Measurements from ENCODE around the gene LHPP. TPM values are rescaled to one million over a fixed set of nuclear protein-coding genes. Genes with fewer than 3 reads are reported as not detected.

The LHPP gene
- total RNA-seq, 2 donors from 2014 or later, result 4.4 to 6.1 TPM

DNA sequence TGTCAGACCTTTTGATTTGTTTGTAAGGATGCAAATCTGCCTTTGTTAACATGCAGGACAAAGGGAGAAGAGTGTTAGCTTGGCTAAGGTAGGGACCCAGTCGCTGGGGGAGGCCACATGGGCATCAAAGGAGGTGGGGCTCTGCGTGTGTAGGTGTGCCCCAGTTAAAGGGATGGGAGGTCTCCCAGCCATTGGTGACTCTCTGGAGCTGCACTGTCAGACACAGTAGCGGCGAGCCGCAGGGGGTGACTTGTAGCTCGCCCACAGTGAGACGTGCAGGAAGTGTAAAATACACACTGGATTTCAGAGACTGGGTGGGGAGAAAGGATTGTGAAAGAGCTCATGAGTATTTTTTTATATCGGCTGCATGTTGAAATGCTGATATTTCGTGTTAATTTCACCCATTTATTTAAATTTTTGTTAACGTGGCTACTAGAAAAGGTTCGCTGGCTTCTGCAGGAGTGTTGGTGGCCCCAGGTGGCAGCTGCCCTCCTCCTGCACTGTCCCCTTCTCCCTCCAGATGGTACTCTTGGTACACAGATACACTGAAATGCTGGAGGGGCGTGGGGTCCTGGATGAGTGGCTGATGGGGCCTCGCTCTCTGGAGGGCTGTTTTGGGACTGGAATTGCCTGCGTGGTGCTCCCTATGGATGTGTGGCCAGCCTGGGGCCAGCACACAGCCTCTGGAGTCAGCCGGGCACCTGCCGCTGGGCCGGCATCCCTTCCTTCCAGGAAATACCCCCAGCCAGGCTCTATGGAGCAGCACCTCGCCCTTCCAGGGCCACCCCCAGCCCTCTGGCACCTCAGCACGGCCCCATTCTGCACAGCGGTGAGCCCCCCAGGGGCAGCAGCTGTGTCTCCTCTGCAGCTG is 59.2 kb downstream of the LHPP start:
- H3K4me3 Mint-ChIP-seq, result no peak overlapping the region
- no peaks in the 10 kb centered on the region for H3K27me3 Mint-ChIP-seq
- no peak overlapping the region for H3K27ac Mint-ChIP-seq
- no peaks in the 10 kb centered on the region for H3K4me1 Mint-ChIP-seq (ENCODE audit: low read depth in 2 of 2)
- ATAC-seq (no peak), DNase-seq (ENCODE audit: low spot score) (peak; percentile 57)
- no peaks in the 10 kb centered on the region for H3K36me3 Mint-ChIP-seq
- no peaks in the 10 kb centered on the region for H3K9me3 Mint-ChIP-seq

DNA sequence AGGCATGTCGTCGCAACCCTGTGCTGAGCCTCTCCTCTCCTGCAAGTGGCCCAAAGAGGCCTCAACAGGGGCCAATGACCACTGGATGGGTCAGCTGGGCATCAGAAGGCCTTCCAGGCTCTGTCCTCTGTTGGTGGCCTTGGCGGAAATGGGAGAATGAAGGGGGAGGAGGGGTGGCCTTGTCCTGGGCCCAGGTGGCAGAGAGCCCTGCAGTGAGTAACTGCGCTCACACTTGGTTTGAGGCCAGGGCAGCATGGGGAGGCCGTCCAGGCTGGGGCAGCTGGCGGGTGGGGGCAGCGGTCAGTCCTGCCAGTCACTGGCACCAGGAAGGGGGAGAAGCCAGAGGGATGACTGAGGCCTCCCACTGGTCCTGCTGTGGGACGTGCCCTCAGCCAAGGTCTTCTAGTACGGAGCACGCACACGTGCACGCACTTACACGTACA is 59.8 kb downstream of the LHPP start:
- no peaks in the 10 kb centered on the region for H3K9me3 Mint-ChIP-seq

GRCh38 chr10:124522131-124522932 is 60.7 kb downstream of the LHPP start:
- Mint-ChIP-seq H3K27ac (no peak overlapping the region), H3K9me3 (no peaks in the 10 kb centered on the region), H3K36me3 (no peaks in the 10 kb centered on the region), H3K4me1 (ENCODE audit: low read depth in 2 of 2) (no peaks in the 10 kb centered on the region), H3K27me3 (no peaks in the 10 kb centered on the region), H3K4me3 (no peak overlapping the region)
- ATAC-seq, result no peak
- peak; percentile 51 for DNase-seq (ENCODE audit: low spot score)

More for the DNA sequence above, 59.8 kb downstream of the LHPP start:
- H3K4me3 Mint-ChIP-seq, result no peak overlapping the region
- no peaks in the 10 kb centered on the region for H3K36me3 Mint-ChIP-seq
- H3K27me3 Mint-ChIP-seq, result no peaks in the 10 kb centered on the region
- H3K4me1 Mint-ChIP-seq (ENCODE audit: low read depth in 2 of 2), result no peaks in the 10 kb centered on the region
- no peak overlapping the region for H3K27ac Mint-ChIP-seq
- DNase-seq (ENCODE audit: low spot score) (no peak), ATAC-seq (no peak)

- DNase-seq (ENCODE audit: low spot score) (no peak), ATAC-seq (no peak)
- no peaks in the 10 kb centered on the region for H3K27me3 Mint-ChIP-seq
- H3K4me1 Mint-ChIP-seq (ENCODE audit: low read depth in 2 of 2), result no peaks in the 10 kb centered on the region
- no peak overlapping the region for H3K4me3 Mint-ChIP-seq
- no peaks in the 10 kb centered on the region for H3K36me3 Mint-ChIP-seq
- H3K9me3 Mint-ChIP-seq, result no peaks in the 10 kb centered on the region
- no peak overlapping the region for H3K27ac Mint-ChIP-seq
Observed at GRCh38 chr10:124522933-124523871, 61.6 kb downstream of the LHPP start.

GRCh38 chr10:124523901-124524300 is 62.3 kb downstream of the LHPP start:
- no peak for DNase-seq (ENCODE audit: low spot score)
- Mint-ChIP-seq H3K27me3 (no peaks in the 10 kb centered on the region), H3K27ac (no peak overlapping the region), H3K9me3 (no peaks in the 10 kb centered on the region), H3K4me1 (ENCODE audit: low read depth in 2 of 2) (no peaks in the 10 kb centered on the region), H3K4me3 (no peak overlapping the region), H3K36me3 (no peaks in the 10 kb centered on the region)
- ATAC-seq, result no peak

DNA sequence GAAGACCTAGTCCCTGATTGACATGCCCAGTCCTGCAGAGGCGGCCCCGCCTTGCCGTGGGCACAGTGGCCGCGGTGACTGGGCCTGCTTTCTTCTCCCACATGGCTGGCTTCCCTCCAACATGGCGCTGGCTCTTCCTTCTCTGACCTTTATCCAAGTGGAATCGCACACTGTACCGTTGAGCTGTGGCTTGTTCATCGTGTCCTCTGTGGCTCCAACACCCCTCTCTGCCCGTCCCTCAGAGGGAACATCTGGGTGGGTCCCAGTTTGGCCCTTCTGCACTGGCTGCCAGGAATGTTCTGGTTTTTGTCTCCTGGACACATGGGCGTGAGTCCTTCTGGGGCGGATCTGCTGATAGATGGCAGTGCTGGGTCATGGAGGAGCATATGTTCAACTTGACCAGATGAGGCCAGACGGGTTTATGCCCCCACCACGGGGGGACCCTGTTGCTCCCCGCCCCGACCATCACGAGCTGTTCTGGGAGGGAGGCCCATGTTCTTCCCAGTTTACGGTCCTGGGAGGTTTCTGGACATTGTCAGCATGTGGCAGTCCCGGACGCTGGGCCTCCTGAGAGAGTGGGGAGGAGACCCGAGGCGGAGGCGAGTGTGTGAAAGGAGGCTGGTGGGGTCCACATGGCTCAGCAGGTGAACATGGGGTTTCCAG is 63.5 kb downstream of the LHPP start:
- Mint-ChIP-seq H3K9me3 (no peaks in the 10 kb centered on the region), H3K36me3 (no peaks in the 10 kb centered on the region), H3K27me3 (no peaks in the 10 kb centered on the region), H3K27ac (no peak overlapping the region), H3K4me1 (ENCODE audit: low read depth in 2 of 2) (peaks cover under 1% of the 10 kb centered on the region in 2 donors), H3K4me3 (no peak overlapping the region)
- DNase-seq (ENCODE audit: low spot score), result peak; percentile 37
- ATAC-seq, result no peak

GRCh38 chr10:124525751-124526600 is 64.4 kb downstream of the LHPP start:
- H3K4me3 Mint-ChIP-seq, result no peak overlapping the region
- no peak for ATAC-seq
- peaks cover 4 to 6% of the 10 kb centered on the region in 2 donors for H3K4me1 Mint-ChIP-seq (ENCODE audit: low read depth in 2 of 2)
- no peak for DNase-seq (ENCODE audit: low spot score)
- no peaks in the 10 kb centered on the region for H3K9me3 Mint-ChIP-seq
- no peak overlapping the region for H3K27ac Mint-ChIP-seq
- H3K27me3 Mint-ChIP-seq, result no peaks in the 10 kb centered on the region
- no peaks in the 10 kb centered on the region for H3K36me3 Mint-ChIP-seq

DNA sequence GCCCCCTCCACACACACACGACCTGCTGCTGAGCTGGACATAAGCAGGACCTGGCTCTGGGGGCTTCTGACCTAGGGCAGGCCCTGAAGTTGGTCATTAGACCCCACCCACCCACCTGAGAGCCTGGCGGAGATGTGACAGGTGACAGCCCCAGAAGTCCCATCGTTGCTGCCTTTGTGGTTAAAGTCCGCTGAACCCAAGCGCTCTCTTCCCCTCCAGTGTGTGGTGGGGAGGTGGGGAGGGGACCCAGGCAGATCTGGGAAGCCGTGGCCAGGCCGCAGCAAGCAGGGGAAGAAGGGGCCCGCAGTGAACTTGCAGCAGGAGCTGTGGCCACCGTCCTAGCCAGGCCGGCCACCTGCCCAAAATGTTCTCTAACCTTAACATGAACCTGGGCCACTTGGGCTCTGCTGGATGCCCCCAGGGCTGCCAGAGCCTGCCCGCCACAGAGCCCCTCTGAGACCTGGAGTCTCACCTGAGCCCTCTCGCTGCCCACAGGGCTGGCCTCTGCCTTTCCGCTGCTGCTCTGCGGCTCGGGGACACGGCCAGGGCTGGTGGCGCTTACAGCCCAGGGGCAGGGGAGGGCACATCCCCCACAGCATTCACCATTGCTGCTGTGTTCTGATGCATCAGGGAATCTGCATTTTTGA is 65.1 kb downstream of the LHPP start:
- no peak overlapping the region for H3K4me3 Mint-ChIP-seq
- no peaks in the 10 kb centered on the region for H3K9me3 Mint-ChIP-seq
- H3K4me1 Mint-ChIP-seq (ENCODE audit: low read depth in 2 of 2), result peaks cover 4 to 9% of the 10 kb centered on the region in 2 donors
- no peak for ATAC-seq
- no peaks in the 10 kb centered on the region for H3K27me3 Mint-ChIP-seq
- H3K36me3 Mint-ChIP-seq, result no peaks in the 10 kb centered on the region
- no peak overlapping the region for H3K27ac Mint-ChIP-seq
- no peak for DNase-seq (ENCODE audit: low spot score)

DNA sequence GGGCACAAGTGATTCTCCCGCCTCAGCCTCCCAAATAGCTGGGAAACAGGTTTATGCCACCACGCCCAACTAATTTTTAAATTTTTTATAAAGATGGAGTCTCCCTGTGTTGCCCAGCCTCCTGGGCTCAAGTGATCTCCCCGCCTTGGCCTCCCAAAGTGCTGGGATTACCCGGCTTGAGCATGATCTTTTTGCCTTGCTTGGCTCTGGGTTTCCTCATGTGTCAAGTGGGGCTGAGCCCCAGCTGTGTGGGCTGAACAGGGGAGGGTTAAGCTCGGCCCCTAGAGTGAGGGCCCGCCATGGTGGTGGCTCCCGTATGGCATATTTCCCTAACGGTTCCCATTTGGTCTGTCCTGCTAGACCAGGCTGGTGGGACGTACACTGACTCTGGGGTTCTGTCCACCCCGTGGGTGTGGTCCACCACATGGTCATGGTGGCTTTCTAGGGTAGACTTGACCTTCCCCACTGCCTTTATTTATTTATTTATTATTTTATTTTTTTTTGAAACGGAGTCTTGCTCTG is 66.3 kb downstream of the LHPP start:
- H3K9me3 Mint-ChIP-seq, result no peaks in the 10 kb centered on the region
- no peak for ATAC-seq
- H3K27me3 Mint-ChIP-seq, result no peaks in the 10 kb centered on the region
- no peak for DNase-seq (ENCODE audit: low spot score)
- no peak overlapping the region for H3K27ac Mint-ChIP-seq
- H3K4me3 Mint-ChIP-seq, result no peak overlapping the region
- peaks cover 4 to 9% of the 10 kb centered on the region in 2 donors for H3K4me1 Mint-ChIP-seq (ENCODE audit: low read depth in 2 of 2)
- H3K36me3 Mint-ChIP-seq, result no peaks in the 10 kb centered on the region

GRCh38 chr10:124529661-124530214 is 68.1 kb downstream of the LHPP start:
- H3K27me3 Mint-ChIP-seq, result no peaks in the 10 kb centered on the region
- no peak for DNase-seq (ENCODE audit: low spot score)
- H3K9me3 Mint-ChIP-seq, result no peaks in the 10 kb centered on the region
- no peak overlapping the region for H3K4me3 Mint-ChIP-seq
- no peaks in the 10 kb centered on the region for H3K36me3 Mint-ChIP-seq
- H3K4me1 Mint-ChIP-seq (ENCODE audit: low read depth in 2 of 2), result peaks cover 4 to 16% of the 10 kb centered on the region in 2 donors
- ATAC-seq, result no peak
- no peak overlapping the region for H3K27ac Mint-ChIP-seq

GRCh38 chr10:124530215-124530665 is 68.6 kb downstream of the LHPP start:
- no peaks in the 10 kb centered on the region for H3K9me3 Mint-ChIP-seq
- peak; percentile 88 to 89 for ATAC-seq
- no peak overlapping the region for H3K27ac Mint-ChIP-seq
- H3K4me1 Mint-ChIP-seq (ENCODE audit: low read depth in 2 of 2), result peaks cover 4 to 18% of the 10 kb centered on the region in 2 donors
- H3K36me3 Mint-ChIP-seq, result no peaks in the 10 kb centered on the region
- DNase-seq (ENCODE audit: low spot score), result peak; percentile 87
- H3K27me3 Mint-ChIP-seq, result no peaks in the 10 kb centered on the region
- no peak overlapping the region for H3K4me3 Mint-ChIP-seq
